H1 (cell line): ENCODE measurements around the gene SNF8. TPM values are rescaled to one million over a fixed set of nuclear protein-coding genes. Genes with fewer than 3 reads are reported as not detected.

ENCODE experiments used
- ASH2L ChIP-seq: fragments of 200-600, 300-600 bp; sonication (generic); IDR thresholded peaks from one replicate; pipeline ENCODE4 v1.7.1; 2017; ENCODE audit warnings: low read length
- CREB1 ChIP-seq: IDR thresholded peaks from 2 replicates; pipeline ENCODE4 v1.6.1; 2012; ENCODE audit warnings: inconsistent platforms
- GABPA ChIP-seq: IDR thresholded peaks from 2 replicates; pipeline ENCODE4 v1.6.1; 2011; ENCODE audit warnings: mild to moderate bottlenecking, low read length, moderate library complexity, borderline replicate concordance; ENCODE audit not compliant: insufficient read depth
- HDAC2 ChIP-seq, 2 experiments: fragments of 300-600 bp in 1 of 2; sonication (generic) in 1 of 2; IDR thresholded peaks; 2 replicates each; pipeline ENCODE4 v1.6.1; 2011 to 2012; ENCODE audit warnings: low read depth in 2 of 2, low read length in 2 of 2, mild to moderate bottlenecking in 2 of 2, moderate library complexity in 2 of 2, borderline replicate concordance in 1 of 2, inconsistent platforms in 1 of 2
- RAD21 ChIP-seq, 2 experiments: IDR thresholded peaks in 1 of 2; conservative IDR thresholded peaks in 1 of 2; 2 replicates each; pipeline ENCODE4 v1.6.1; 2011; ENCODE audit warnings: low read depth in 2 of 2, low read length in 2 of 2, improper control_type of control experiment in 1 of 2, inconsistent platforms in 1 of 2, mild to moderate bottlenecking in 1 of 2, moderate library complexity in 1 of 2
- SP2 ChIP-seq: IDR thresholded peaks from 2 replicates; pipeline ENCODE4 v1.6.1; 2012; ENCODE audit warnings: mild to moderate bottlenecking, low read length, inconsistent platforms
- TAF7 ChIP-seq: optimal IDR thresholded peaks from 2 replicates; pipeline ENCODE3; 2011; ENCODE audit warnings: low read depth, mild to moderate bottlenecking, inconsistent platforms, low read length, moderate library complexity, borderline replicate concordance
- polyA plus RNA-seq, 7 experiments: library from polyadenylated mRNA; depleted of rRNA in 3 of 7; stranded (reverse) in 5 of 7; unstranded in 2 of 7; fragments of >200 nt in 5 of 7; fragments of 200-250 nt in 2 of 7; gene quantifications; 1 replicate in 5 of 7; 2 replicates in 1 of 7; 4 replicates in 1 of 7; pipeline versions ENCODE4 v1.2.1 to v1.2.3, GENCODE V29; 2011 to 2013; ENCODE audit warnings: missing spikeins in 2 of 7, mixed read lengths in 2 of 7
- total RNA-seq: library from RNA; stranded (reverse); fragmentation: NEBNext Ultra II Directional; extraction: Animal tissue kit (Norgen Biotek cat#: 25700); gene quantifications from 2 replicates; pipeline ENCODE4 v1.2.1, GENCODE V29; 2021
- TF ChIP-seq, protein P1 (sequence below): fragments of 300-600 bp; sonication (generic); IDR thresholded peaks from 2 replicates; pipeline ENCODE4 v1.7.1; 2012; ENCODE audit warnings: low read length, moderate library complexity, mild to moderate bottlenecking, inconsistent platforms; ENCODE audit not compliant: insufficient replicate concordance

The SNF8 gene
- total and polyA plus RNA-seq, 2 of the 8 experiments (the other 6 are each of a cell fraction or from before 2014, with no cell fraction given) = 132 to 133 TPM

DNA sequence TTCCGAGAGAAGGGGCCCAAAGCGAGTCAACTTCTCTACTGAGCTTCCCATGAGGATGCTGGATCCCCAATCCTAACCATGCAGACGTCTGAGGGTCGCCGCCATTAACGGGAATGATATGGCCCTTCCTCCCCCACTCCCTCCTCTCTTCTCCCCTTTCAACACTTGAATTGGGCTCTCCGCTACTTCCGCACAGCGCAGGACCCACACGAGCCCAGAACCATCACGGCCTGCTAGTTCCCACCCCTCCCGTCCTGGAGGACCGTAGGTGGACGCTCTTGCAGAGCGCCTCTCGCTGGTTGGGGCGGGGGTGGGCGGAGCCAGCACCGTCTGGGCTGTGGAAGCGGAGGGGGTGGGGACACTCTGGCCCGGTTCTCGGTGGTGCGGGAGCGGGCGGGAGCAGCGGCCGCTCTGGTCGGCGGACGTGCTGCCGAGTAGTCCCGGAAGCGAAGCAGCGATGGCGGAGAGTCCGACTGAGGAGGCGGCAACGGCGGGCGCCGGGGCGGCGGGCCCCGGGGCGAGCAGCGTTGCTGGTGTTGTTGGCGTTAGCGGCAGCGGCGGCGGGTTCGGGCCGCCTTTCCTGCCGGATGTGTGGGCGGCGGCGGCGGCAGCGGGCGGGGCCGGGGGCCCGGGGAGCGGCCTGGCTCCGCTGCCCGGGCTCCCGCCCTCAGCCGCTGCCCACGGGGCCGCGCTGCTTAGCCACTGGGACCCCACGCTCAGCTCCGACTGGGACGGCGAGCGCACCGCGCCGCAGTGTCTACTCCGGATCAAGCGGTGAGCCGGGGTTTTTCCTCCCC, 36.4 kb downstream of the SNF8 start, which contains the start of gene UBE2Z (continued):
- TF ChIP-seq, protein P1, sequence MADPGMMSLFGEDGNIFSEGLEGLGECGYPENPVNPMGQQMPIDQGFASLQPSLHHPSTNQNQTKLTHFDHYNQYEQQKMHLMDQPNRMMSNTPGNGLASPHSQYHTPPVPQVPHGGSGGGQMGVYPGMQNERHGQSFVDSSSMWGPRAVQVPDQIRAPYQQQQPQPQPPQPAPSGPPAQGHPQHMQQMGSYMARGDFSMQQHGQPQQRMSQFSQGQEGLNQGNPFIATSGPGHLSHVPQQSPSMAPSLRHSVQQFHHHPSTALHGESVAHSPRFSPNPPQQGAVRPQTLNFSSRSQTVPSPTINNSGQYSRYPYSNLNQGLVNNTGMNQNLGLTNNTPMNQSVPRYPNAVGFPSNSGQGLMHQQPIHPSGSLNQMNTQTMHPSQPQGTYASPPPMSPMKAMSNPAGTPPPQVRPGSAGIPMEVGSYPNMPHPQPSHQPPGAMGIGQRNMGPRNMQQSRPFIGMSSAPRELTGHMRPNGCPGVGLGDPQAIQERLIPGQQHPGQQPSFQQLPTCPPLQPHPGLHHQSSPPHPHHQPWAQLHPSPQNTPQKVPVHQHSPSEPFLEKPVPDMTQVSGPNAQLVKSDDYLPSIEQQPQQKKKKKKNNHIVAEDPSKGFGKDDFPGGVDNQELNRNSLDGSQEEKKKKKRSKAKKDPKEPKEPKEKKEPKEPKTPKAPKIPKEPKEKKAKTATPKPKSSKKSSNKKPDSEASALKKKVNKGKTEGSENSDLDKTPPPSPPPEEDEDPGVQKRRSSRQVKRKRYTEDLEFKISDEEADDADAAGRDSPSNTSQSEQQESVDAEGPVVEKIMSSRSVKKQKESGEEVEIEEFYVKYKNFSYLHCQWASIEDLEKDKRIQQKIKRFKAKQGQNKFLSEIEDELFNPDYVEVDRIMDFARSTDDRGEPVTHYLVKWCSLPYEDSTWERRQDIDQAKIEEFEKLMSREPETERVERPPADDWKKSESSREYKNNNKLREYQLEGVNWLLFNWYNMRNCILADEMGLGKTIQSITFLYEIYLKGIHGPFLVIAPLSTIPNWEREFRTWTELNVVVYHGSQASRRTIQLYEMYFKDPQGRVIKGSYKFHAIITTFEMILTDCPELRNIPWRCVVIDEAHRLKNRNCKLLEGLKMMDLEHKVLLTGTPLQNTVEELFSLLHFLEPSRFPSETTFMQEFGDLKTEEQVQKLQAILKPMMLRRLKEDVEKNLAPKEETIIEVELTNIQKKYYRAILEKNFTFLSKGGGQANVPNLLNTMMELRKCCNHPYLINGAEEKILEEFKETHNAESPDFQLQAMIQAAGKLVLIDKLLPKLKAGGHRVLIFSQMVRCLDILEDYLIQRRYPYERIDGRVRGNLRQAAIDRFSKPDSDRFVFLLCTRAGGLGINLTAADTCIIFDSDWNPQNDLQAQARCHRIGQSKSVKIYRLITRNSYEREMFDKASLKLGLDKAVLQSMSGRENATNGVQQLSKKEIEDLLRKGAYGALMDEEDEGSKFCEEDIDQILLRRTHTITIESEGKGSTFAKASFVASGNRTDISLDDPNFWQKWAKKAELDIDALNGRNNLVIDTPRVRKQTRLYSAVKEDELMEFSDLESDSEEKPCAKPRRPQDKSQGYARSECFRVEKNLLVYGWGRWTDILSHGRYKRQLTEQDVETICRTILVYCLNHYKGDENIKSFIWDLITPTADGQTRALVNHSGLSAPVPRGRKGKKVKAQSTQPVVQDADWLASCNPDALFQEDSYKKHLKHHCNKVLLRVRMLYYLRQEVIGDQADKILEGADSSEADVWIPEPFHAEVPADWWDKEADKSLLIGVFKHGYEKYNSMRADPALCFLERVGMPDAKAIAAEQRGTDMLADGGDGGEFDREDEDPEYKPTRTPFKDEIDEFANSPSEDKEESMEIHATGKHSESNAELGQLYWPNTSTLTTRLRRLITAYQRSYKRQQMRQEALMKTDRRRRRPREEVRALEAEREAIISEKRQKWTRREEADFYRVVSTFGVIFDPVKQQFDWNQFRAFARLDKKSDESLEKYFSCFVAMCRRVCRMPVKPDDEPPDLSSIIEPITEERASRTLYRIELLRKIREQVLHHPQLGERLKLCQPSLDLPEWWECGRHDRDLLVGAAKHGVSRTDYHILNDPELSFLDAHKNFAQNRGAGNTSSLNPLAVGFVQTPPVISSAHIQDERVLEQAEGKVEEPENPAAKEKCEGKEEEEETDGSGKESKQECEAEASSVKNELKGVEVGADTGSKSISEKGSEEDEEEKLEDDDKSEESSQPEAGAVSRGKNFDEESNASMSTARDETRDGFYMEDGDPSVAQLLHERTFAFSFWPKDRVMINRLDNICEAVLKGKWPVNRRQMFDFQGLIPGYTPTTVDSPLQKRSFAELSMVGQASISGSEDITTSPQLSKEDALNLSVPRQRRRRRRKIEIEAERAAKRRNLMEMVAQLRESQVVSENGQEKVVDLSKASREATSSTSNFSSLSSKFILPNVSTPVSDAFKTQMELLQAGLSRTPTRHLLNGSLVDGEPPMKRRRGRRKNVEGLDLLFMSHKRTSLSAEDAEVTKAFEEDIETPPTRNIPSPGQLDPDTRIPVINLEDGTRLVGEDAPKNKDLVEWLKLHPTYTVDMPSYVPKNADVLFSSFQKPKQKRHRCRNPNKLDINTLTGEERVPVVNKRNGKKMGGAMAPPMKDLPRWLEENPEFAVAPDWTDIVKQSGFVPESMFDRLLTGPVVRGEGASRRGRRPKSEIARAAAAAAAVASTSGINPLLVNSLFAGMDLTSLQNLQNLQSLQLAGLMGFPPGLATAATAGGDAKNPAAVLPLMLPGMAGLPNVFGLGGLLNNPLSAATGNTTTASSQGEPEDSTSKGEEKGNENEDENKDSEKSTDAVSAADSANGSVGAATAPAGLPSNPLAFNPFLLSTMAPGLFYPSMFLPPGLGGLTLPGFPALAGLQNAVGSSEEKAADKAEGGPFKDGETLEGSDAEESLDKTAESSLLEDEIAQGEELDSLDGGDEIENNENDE = no peak
- TF ChIP-seq SP2 (peak; percentile 93), CREB1 (peak; percentile 47), ASH2L (peak; percentile 59), TAF7 (peak; percentile 93), GABPA (no peak; the same call in 1 of the 2 replicates), HDAC2 (IDR thresholded peaks at IDR 0.05; ENCODE audit: borderline replicate concordance in 1 of 2, low read depth in 2 of 2, low read length in 2 of 2) (peak in 1 of 2 experiments; percentile 15; a peak in 1 of 4 replicates), RAD21 (IDR thresholded peaks at IDR 0.05 in 1 of 2, conservative IDR thresholded peaks at IDR 0.05 in 1 of 2; ENCODE audit: low read depth in 2 of 2, low read length in 2 of 2) (0 out of 4 replicates have a peak, but pooled peaks of 1 of the 2 experiments have one; percentile 5)
